ENCODE data around the gene FRAT1. TPM values are rescaled to one million over a fixed set of nuclear protein-coding genes. Genes with fewer than 3 reads are reported as not detected.
"Not testable (repeated sequence)": the region's sequence is repeated elsewhere in the genome, so short reads cannot be mapped to it uniquely, and the experiment has no call there.

FRAT1 gene
- total and polyA plus RNA-seq, 2 of the 13 experiments (the other 11 are each of a cell fraction or from before 2014, with no cell fraction given) = 1.7 to 2.3 TPM

DNA sequence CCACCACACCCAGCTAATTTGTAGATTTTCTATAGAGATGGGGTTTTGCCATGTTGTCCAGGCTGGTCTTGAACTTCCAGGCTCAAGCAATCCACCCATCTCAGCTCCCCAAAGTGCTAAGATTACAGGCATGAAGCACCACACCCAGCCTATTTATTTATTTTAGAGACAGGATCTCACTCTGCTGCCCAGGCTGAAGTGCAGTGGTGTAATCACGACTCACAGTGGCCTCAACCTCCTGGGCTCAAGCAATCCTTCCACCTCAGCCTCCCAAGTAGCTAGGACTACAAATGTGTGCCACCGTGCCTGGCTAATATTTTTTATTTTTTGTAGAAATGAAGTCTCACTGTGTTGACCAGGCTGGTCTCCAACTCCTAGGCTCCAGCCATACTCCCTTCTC lies 22.3 kb downstream of the FRAT1 start:
- Histone ChIP-seq H3K9ac (ENCODE audit: insufficient read depth, low read depth, low read length) (no peak overlapping the region), H3K4me2 (ENCODE audit: low read depth, low read length) (no peak overlapping the region), H3K4me3 (replicated peaks in 1 of 3; ENCODE audit: insufficient read depth in 1 of 3, low read depth in 2 of 3, low read length in 3 of 3) (no peak overlapping the region), H3K4me1 (ENCODE audit: insufficient read depth, low read length) (peaks cover 11% of the 10 kb centered on the region), H3K9me3 (ENCODE audit: low read length) (no peaks in the 10 kb centered on the region), H3K27me3 (ENCODE audit: control insufficient read depth in 1 of 2, insufficient read depth in 2 of 2, low read length in 2 of 2) (no peaks in the 10 kb centered on the region), H3K79me2 (ENCODE audit: insufficient read depth, low read length) (no peaks in the 10 kb centered on the region), H4K20me1 (ENCODE audit: insufficient read depth, low read length) (no peaks in the 10 kb centered on the region), H2AFZ (ENCODE audit: low read length) (no peak overlapping the region), H3K36me3 (replicated peaks in 1 of 2; ENCODE audit: control insufficient read depth in 1 of 2, insufficient read depth in 2 of 2, low read length in 2 of 2) (no peaks in the 10 kb centered on the region), H3K27ac (ENCODE audit: extremely low read length, insufficient read depth, low read length) (no peak overlapping the region)
- no peak for TF ChIP-seq RAD51 (IDR thresholded peaks at IDR 0.05; ENCODE audit: borderline replicate concordance)
- peak; percentile 59 for TF ChIP-seq ZNF121 (CRISPR knock-in tag; IDR thresholded peaks at IDR 0.05)
- TF ChIP-seq ZBTB7B (CRISPR knock-in tag; IDR thresholded peaks at IDR 0.05) = no peak
- no peak for DNase-seq (ENCODE audit: low spot score)
- no peak for FAIRE-seq
- in situ Hi-C loops (cut with HindIII; ENCODE audit: extremely low pct_ligation_motif_present, low pct_unique_long_range_greater_than_20kb) = no loop called here
- intact Hi-C loops (cut with micrococcal nuclease; ENCODE audit: unreplicated experiment) = no loop called here
- ATAC-seq = no peak
- CTCF ChIA-PET (ENCODE audit: low intra/inter-chr PET ratio, low total read pairs) = no interaction called here
- WGBS (ENCODE audit: low lambda C conversion rate) = 25% methylated on average over 2 of the region's 2 CpGs
- BruUV-seq (replicated peaks) = no TSS peak
- POLR2A ChIA-PET = no interaction called here

DNA sequence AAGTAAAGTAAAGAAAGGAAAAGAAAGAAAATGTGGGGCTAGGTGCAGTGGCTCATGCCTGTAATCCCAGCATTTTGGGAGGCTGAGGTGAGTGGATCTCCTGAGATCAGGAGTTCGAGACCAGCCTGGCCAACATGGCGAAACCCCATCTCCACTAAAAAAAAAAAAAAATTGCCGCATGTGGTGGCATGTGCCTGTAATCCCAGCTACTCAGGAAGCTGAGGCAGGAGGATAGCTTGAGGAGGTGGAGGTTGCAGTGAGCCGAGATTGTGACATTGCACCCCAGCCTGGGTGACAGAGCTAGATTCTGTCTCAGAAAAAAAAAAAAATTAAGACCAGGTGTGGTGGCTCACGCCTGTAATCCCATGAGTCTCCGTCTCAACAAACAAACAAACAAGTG lies 24.6 kb downstream of the FRAT1 start:
- in situ Hi-C loops (cut with HindIII; ENCODE audit: extremely low pct_ligation_motif_present, low pct_unique_long_range_greater_than_20kb); H4K20me1 ChIP-seq (ENCODE audit: insufficient read depth, low read length); H3K4me1 ChIP-seq (ENCODE audit: insufficient read depth, low read length); H3K27ac ChIP-seq (ENCODE audit: extremely low read length, insufficient read depth, low read length); H3K27me3 ChIP-seq (ENCODE audit: control insufficient read depth in 1 of 2, insufficient read depth in 2 of 2, low read length in 2 of 2); FAIRE-seq; H3K9me3 ChIP-seq (ENCODE audit: low read length); POLR2A ChIA-PET; H2AFZ ChIP-seq (ENCODE audit: low read length); H3K79me2 ChIP-seq (ENCODE audit: insufficient read depth, low read length); intact Hi-C loops (cut with micrococcal nuclease; ENCODE audit: unreplicated experiment); H3K36me3 ChIP-seq (replicated peaks in 1 of 2; ENCODE audit: control insufficient read depth in 1 of 2, insufficient read depth in 2 of 2, low read length in 2 of 2); CTCF ChIA-PET (ENCODE audit: low intra/inter-chr PET ratio, low total read pairs); BruUV-seq (replicated peaks); DNase-seq (ENCODE audit: low spot score); ATAC-seq; H3K4me3 ChIP-seq (replicated peaks in 1 of 3; ENCODE audit: insufficient read depth in 1 of 3, low read depth in 2 of 3, low read length in 3 of 3); H3K9ac ChIP-seq (ENCODE audit: insufficient read depth, low read depth, low read length); H3K4me2 ChIP-seq (ENCODE audit: low read depth, low read length): not testable (repeated sequence)
- WGBS (ENCODE audit: low lambda C conversion rate) = 59% methylated on average over 6 of the region's 6 CpGs

DNA sequence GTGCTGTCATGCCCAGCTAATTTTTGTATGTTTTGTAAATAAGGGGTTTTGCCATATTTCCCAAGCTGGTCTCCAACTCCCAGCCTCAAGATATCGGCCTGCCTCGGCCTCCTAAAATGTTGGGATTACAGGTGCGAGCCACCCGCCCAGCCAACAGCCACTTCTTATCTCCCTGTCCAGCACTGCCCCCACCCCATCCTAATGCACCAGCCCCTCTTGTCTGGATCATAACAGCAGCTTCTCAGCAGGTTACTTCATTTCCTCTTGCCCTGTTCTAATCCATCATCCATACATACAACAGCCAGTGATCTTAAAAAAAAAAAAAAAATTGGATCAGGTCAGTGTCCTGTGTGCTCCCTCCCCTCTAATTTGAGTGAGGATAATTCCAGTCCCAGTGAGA lies 28.2 kb downstream of the FRAT1 start:
- ATAC-seq (no peak), FAIRE-seq (no peak), DNase-seq (ENCODE audit: low spot score) (no peak)
- Histone ChIP-seq H3K79me2 (ENCODE audit: insufficient read depth, low read length) (no peaks in the 10 kb centered on the region), H3K4me3 (replicated peaks in 1 of 3; ENCODE audit: insufficient read depth in 1 of 3, low read depth in 2 of 3, low read length in 3 of 3) (no peak overlapping the region), H3K9me3 (ENCODE audit: low read length) (no peaks in the 10 kb centered on the region), H3K27me3 (ENCODE audit: control insufficient read depth in 1 of 2, insufficient read depth in 2 of 2, low read length in 2 of 2) (no peaks in the 10 kb centered on the region), H3K27ac (ENCODE audit: extremely low read length, insufficient read depth, low read length) (no peak overlapping the region), H3K9ac (ENCODE audit: insufficient read depth, low read depth, low read length) (no peak overlapping the region), H2AFZ (ENCODE audit: low read length) (no peak overlapping the region), H3K36me3 (replicated peaks in 1 of 2; ENCODE audit: control insufficient read depth in 1 of 2, insufficient read depth in 2 of 2, low read length in 2 of 2) (no peaks in the 10 kb centered on the region), H3K4me2 (ENCODE audit: low read depth, low read length) (no peak overlapping the region), H4K20me1 (ENCODE audit: insufficient read depth, low read length) (no peaks in the 10 kb centered on the region), H3K4me1 (ENCODE audit: insufficient read depth, low read length) (peaks cover 17% of the 10 kb centered on the region; the same call in 1 of the 2 replicates)
- POLR2A ChIA-PET = no interaction called here
- CTCF ChIA-PET (ENCODE audit: low intra/inter-chr PET ratio, low total read pairs) = no interaction called here
- intact Hi-C loops (cut with micrococcal nuclease; ENCODE audit: unreplicated experiment) (no loop called here), in situ Hi-C loops (cut with HindIII; ENCODE audit: extremely low pct_ligation_motif_present, low pct_unique_long_range_greater_than_20kb) (no loop called here)
- TF ChIP-seq MAFK (conservative IDR thresholded peaks at IDR 0.05 in 1 of 2, IDR thresholded peaks at IDR 0.05 in 1 of 2; ENCODE audit: low read length in 2 of 2) (no peak), FLYWCH1 (CRISPR knock-in tag; IDR thresholded peaks at IDR 0.05) (no peak), ZNF788 (CRISPR knock-in tag; IDR thresholded peaks at IDR 0.05; ENCODE audit: borderline replicate concordance) (no peak)
- TF ChIP-seq, protein P1, sequence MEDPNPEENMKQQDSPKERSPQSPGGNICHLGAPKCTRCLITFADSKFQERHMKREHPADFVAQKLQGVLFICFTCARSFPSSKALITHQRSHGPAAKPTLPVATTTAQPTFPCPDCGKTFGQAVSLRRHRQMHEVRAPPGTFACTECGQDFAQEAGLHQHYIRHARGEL (CRISPR knock-in tag; IDR thresholded peaks at IDR 0.05) = no peak
- 95% methylated on average over 4 of the region's 4 CpGs for WGBS (ENCODE audit: low lambda C conversion rate)
- BruUV-seq (replicated peaks) = no TSS peak

Data from HepG2 (cell line).